DND-41 (cell line): Measurements from ENCODE around the gene ATXN1.

Source experiments
- ATAC-seq: fragments of 200-7000 bp; cut with Tn5 transposase; 3 replicates; pipeline ENCODE4 v1.9.1; 2021; ENCODE audit warnings: low read depth; ENCODE audit not compliant: insufficient read depth
- DNase-seq: peaks from one replicate; pipeline ENCODE4 v3.0.0-alpha.2; 2020
- H2AFZ ChIP-seq: 2 replicates; pipeline ENCODE4 v1.6.0; 2012; ENCODE audit warnings: low read depth, low read length
- H3K27ac ChIP-seq: 2 replicates; pipeline ENCODE4 v1.5.1; 2012; ENCODE audit warnings: low read length, inconsistent platforms
- H3K27me3 ChIP-seq: fragments of 200-600 bp; sonication (generic); 2 replicates; pipeline ENCODE4 v1.6.0; 2012; ENCODE audit warnings: low read length, mild to moderate bottlenecking, inconsistent platforms; ENCODE audit not compliant: insufficient read depth, poor library complexity
- H3K36me3 ChIP-seq: 2 replicates; pipeline ENCODE4 v1.5.1; 2012; ENCODE audit warnings: low read length, inconsistent platforms; ENCODE audit not compliant: insufficient read depth
- H3K4me1 ChIP-seq: 2 replicates; pipeline ENCODE4 v1.5.1; 2012; ENCODE audit warnings: mild to moderate bottlenecking, low read length; ENCODE audit not compliant: insufficient read depth
- H3K4me2 ChIP-seq: 2 replicates; pipeline ENCODE4 v1.6.0; 2012; ENCODE audit warnings: mild to moderate bottlenecking, moderate library complexity, low read length, inconsistent platforms; ENCODE audit not compliant: insufficient read depth
- H3K4me3 ChIP-seq, 2 experiments: fragments of 200-600 bp in 1 of 2; shearing (Covaris generic) in 1 of 2; 2 replicates each; pipeline ENCODE4 v1.5.1; 2012 to 2016; ENCODE audit warnings: inconsistent platforms in 2 of 2, low read length in 2 of 2, mild to moderate bottlenecking in 2 of 2, low read depth in 1 of 2, moderate library complexity in 1 of 2
- H3K79me2 ChIP-seq: 2 replicates; pipeline ENCODE4 v1.6.0; 2012; ENCODE audit warnings: low read length, inconsistent platforms; ENCODE audit not compliant: insufficient read depth
- H3K9ac ChIP-seq: 2 replicates; pipeline ENCODE4 v1.6.0; 2012; ENCODE audit warnings: low read depth, mild to moderate bottlenecking, inconsistent platforms, low read length, moderate library complexity
- H3K9me3 ChIP-seq: 2 replicates; pipeline ENCODE4 v1.5.1; 2012; ENCODE audit warnings: low read length, moderate library complexity, mild to moderate bottlenecking, inconsistent platforms; ENCODE audit not compliant: insufficient read depth, severe bottlenecking
- H4K20me1 ChIP-seq: 2 replicates; pipeline ENCODE4 v1.6.0; 2012; ENCODE audit warnings: low read length; ENCODE audit not compliant: insufficient read depth
- CTCF ChIP-seq: IDR thresholded peaks from 2 replicates; pipeline ENCODE4 v1.5.1; 2012; ENCODE audit warnings: borderline replicate concordance, low read length, moderate library complexity, mild to moderate bottlenecking; ENCODE audit not compliant: poor library complexity, severe bottlenecking; ENCODE audit errors: extremely low read depth
- EZH2 ChIP-seq: IDR thresholded peaks from 3 replicates; pipeline ENCODE4 v1.6.1; 2012; ENCODE audit warnings: borderline replicate concordance, low read depth, mild to moderate bottlenecking, moderate library complexity, low read length, inconsistent platforms; ENCODE audit not compliant: severe bottlenecking

ATXN1 gene

GRCh38 chr6:16252686-16253299 lies 508.5 kb downstream of the ATXN1 start:
- Histone ChIP-seq H3K4me2 (no peak overlapping the region), H3K4me1 (no peaks in the 10 kb centered on the region), H3K9me3 (no peaks in the 10 kb centered on the region), H2AFZ (no peak overlapping the region), H4K20me1 (no peaks in the 10 kb centered on the region), H3K27ac (no peak overlapping the region), H3K9ac (no peak overlapping the region), H3K79me2 (no peaks in the 10 kb centered on the region), H3K27me3 (no peaks in the 10 kb centered on the region), H3K4me3 (no peak overlapping the region), H3K36me3 (no peaks in the 10 kb centered on the region)
- ATAC-seq: no peak
- TF ChIP-seq CTCF: no peak
- TF ChIP-seq EZH2: no peak
- DNase-seq: no peak

DNA sequence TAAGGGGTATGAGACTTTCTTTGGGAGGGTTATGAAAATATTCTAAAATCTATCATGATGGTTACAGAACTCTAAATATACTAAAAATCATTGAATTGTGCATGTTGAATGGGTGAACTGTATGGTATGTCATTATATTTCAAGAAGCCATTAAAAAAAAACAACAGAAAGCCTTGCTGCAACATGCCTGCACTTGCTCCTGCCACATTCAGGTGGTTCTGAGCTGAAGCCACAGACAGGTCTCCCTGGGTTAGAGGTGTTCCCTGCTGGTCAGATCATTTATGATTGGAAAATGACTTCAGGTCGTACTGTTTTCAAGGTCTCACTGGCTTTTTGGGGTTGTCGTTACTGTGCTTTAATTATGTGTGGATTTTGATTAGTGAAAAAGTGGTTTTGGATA lies 509.6 kb downstream of the ATXN1 start:
- Histone ChIP-seq H3K9ac (no peak overlapping the region), H4K20me1 (no peaks in the 10 kb centered on the region), H3K4me2 (no peak overlapping the region), H3K36me3 (no peaks in the 10 kb centered on the region), H3K27me3 (no peaks in the 10 kb centered on the region), H3K27ac (no peak overlapping the region), H3K79me2 (no peaks in the 10 kb centered on the region), H3K9me3 (no peaks in the 10 kb centered on the region), H2AFZ (no peak overlapping the region), H3K4me1 (no peaks in the 10 kb centered on the region), H3K4me3 (no peak overlapping the region)
- TF ChIP-seq EZH2: no peak
- no peak for TF ChIP-seq CTCF
- ATAC-seq (no peak), DNase-seq (no peak)

GRCh38 chr6:16249971-16250370 lies 511.3 kb downstream of the ATXN1 start:
- no peak for DNase-seq
- Histone ChIP-seq H3K4me3 (no peak overlapping the region), H3K9me3 (no peaks in the 10 kb centered on the region), H3K4me1 (no peaks in the 10 kb centered on the region), H4K20me1 (no peaks in the 10 kb centered on the region), H3K4me2 (no peak overlapping the region), H3K27me3 (peaks cover 2% of the 10 kb centered on the region), H3K36me3 (no peaks in the 10 kb centered on the region), H2AFZ (no peak overlapping the region), H3K27ac (no peak overlapping the region), H3K9ac (no peak overlapping the region), H3K79me2 (no peaks in the 10 kb centered on the region)
- TF ChIP-seq EZH2 (no peak), CTCF (no peak)
- ATAC-seq: no peak
